DMS79 (cell line): Measurements from ENCODE around the gene LALBA.
"Not testable (repeated sequence)": the region's sequence is repeated elsewhere in the genome, so short reads cannot be mapped to it uniquely, and the experiment has no call there.

Source experiments
- DNase-seq: peaks from one replicate; lab custom pipeline; 2025; lab: John Stamatoyannopoulos, UW

The LALBA gene

DNA sequence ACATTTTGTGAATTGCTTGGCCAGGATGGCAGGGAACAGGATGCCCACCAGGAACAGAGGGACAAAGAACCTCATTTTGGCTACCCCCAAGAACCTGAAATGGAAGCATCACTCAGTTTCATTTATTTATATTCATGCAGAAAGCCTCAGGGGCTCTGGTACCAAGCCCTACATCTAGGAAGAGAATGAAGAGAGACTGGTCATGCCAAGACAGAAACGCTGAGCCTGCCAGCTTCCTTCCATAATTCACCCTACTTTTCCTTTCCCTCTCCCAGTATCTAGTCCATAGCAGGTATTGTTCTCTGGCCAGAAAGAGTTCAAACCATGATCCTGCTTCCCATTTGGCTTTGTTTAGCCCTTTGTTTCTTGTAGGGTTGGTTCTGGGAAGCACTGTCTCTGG lies at the start of gene LALBA:
TSS of gene LALBA (minus strand) at position 101 of the 400 bp plus-strand sequence. CDS start at position 75, 26 bp downstream.
- DNase-seq = no peak

DNA sequence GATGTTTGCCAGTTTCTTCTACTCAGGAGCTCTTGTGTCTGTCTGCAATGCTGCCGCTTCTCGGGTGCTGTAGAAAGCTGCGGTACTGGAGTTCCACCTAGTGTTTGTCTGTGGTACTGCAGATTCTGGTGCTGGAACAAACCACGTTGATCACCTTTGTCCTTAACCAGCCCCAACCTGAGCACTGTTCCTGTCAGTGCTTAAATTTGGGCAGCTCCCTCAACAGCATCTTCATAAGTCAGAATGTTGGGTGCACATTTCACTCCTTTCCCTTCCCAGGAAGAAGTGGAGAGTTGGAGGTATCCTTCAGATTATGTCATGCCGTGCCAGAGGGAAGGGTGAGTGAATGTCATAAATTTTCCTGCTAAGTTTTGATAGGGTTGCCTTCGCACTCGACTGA lies 48.7 kb upstream of the LALBA start:
- peak; percentile 35 for DNase-seq

DNA sequence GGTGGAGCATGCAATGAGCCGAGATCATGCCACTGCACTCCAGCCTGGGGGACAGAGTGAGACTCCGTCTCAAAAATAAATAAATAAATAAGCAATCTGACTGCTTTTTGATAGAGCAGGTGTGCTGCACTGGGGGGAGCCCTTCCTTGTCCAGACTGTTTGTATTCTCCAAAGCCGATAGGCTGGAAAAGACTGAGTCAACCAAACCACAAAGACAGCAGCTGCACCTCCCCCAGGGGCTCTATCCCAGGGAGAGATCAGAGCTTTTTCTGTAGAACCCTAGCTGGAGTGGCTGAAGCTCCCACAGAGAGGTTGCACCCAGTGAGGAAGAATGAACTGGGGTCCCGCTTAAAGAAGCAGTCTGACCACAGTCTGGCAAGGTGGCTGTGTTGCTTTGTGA lies 45.8 kb upstream of the LALBA start:
- no peak for DNase-seq

DNA sequence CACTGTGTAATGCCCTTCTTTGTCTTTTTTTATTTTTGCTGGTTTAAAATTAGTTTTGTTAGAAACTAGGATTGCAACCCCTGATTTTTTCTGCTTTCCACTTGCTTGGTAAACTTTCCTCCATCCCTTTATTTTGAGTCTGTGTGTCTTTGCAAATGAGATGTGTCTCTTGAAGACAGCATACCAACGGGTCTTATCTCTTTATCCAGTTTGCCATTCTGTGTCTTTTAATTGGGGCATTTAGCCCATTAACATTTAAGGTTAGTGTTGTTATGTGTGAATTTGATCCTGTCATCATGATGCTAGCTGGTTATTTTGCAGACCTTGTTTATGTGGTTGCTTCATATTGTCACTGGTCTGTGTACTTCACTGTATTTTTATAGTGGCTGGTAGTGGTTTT lies 43.5 kb upstream of the LALBA start:
- no peak for DNase-seq

DNA sequence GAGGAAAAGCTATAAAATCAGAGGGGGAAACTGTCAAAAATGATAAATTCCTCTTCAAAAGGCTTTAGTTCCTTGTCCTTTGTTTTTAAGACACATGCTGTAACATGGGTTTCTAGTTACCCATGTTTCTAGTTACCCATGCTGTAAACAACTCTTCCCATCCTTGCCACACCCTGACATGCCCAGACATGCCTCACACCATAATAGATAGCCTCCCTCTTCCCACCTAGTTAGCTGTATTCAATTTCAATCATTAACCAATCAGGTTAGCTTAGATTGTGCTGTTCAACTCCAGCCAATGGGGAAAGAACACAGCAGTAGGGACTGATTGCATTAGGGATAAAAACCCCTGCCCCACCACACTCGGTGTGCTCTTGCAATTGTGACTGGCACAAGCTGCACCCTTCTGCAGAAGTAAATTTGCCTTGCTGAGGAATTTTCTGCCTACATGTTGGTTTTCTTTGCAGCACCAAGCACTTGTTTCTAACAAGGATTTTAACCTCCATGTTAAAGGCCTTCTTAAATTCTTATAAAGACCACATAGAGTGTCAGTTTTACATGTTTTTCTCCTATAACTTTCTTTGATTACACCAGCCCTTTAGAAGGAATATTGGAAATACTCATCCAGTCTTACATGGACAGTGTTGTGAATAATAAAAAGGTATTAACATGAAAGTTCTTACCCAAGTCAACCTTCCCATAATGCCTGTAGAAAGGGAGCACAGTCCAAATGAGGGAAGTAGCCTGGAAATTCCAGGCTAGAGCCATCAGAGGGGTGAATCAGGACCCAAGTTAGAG lies 32.5 kb upstream of the LALBA start:
- no peak for DNase-seq

DNA sequence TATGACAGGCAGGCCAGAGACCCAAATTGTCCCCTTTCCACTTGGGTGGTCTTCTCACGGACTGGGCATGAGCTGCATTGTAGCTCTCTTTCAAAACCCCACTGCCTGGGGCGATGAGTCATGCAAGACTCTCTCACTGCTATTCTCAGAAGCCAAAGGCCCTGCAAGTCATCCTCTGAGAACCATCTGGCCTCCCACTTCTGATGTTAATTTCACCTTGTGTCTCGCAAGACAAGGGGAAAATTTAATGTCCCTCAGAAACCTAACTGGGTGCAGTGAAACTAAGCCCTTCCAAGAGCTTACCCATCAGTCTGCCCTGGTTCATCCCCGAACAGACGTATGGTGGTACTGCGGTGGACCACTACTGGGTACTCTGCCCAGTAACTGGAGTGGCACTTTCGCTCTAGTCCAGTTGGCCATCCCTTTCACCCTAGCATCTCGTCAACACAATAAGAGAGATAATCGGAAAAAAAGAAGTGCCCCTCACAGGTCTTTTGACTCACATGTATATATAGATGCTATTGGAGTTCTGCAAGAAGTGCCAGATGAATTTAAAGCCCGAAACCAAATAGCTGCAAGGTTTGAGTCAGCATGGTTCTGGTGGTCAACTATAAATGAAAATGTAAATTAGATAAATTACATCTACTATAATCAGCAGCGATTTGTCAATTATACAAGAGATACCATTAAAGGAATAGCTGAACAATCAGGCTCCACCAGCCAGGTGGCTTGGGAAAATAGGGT lies 31.3 kb upstream of the LALBA start:
- DNase-seq = no peak

DNA sequence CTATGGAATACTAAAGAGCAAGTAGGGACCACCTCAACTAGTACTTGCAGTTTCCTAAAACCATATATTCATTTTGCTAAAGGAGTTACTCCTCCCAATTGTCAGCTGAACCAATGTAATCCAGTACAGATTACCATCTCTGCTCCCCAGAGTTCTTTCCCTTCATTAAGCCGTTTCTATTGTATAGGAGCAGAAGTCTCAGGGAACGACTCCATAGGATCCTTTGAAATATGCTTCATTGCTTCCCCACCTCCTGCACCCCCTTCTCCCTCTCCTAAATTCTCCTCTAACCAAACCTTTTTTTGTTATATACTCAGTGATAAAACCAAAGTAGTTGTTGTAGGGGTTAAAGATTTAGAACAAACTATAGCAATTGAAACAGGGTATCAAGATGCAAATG lies 30.7 kb upstream of the LALBA start:
- DNase-seq = no peak

DNA sequence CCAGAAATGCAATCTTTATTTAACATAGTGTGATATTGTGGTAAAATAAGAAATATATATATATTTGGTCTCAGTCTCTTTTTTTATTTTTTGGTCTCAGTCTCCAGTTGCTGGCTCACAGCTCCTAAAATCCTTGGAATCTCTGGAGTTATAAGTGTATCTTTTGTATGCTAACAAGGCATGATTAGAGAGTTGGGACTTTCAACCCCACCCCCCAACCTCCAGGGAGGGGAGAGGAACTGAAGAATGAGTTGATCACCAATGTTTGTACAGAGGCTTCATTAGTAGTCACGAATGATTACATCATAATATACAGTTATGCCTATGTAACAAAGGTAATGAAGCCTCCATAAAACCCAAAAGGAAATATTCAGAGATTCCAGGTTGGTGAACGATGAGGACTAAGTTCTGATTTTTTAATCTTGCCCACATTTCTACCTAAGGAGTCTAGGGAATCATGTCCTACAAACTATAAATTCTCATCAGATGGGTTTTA lies 22.8 kb upstream of the LALBA start:
- DNase-seq = no peak

DNA sequence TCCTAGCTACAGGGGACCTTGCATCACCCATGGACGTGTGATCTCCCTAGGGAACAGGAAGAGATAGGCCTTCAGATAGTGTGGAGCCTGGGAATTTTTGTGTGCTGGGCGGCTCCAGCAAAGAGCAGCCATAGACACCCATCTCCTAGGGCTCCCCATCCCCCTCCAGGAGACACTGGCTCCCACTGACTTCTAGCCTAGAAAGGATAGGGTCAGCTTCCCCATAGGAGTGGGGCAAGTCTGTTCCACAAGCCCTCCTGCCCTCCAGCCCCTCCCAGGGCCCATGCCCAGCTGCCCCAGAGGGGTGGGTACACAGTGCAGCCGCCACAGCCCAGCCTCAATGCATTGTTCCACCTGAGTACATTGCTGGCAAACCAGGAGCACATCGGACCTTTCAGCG lies 16.5 kb upstream of the LALBA start:
- DNase-seq = no peak

DNA sequence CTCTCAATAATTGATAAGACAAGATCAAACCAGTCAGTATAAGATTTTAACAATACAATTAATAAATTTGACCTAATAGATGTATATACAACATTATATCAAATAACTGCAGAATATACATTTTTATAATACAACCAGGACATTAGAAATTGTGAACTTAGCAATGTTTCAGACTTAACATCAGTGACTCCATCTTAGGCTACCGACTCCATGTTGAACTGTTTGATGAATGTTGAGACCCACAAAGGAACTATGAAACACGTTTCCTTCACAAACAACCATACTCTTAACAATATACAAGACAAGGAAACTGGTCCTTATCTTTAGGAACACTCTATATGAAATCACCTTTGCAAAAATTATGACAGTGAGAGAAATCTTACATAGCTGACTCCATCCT lies 13.9 kb upstream of the LALBA start:
- no peak for DNase-seq

DNA sequence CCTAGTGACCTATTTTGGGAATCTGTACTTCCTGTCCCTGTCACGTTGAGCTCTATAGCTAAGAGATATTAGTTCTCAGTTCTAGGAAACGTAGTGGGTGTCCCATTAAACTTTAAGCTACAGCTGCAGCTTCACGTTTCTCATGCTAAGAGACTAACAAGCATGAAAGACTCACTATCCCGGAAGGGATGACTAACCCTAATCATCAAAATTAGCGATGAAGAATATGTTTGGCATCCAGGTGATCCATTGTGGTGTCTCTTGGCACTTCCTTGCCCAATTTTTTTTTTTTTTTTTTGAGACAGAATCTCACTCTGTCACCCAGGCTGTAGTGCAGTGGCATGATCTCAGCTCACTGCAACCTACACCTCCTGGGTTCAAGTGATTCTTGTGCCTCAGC lies 11.0 kb upstream of the LALBA start:
- no peak for DNase-seq

DNA sequence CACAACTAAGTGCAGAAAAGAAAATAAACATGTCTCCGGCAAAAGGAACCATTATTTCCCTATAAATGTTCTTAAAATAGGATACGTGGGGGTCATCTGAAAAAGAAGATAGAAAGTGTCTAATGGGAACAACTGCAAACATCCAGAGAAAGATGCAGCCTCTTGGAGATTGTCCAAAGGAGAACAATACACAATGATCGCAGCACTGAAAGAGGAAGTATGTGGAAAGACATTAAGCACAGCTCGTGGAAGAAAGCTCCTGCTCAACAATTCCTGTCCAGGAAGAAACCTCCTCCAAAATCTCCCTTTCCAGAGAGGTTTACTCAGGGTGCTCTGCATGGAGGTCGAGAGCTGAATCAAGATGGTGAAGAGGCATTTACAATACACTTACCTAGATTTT lies 2.5 kb upstream of the LALBA start:
- DNase-seq = no peak

DNA sequence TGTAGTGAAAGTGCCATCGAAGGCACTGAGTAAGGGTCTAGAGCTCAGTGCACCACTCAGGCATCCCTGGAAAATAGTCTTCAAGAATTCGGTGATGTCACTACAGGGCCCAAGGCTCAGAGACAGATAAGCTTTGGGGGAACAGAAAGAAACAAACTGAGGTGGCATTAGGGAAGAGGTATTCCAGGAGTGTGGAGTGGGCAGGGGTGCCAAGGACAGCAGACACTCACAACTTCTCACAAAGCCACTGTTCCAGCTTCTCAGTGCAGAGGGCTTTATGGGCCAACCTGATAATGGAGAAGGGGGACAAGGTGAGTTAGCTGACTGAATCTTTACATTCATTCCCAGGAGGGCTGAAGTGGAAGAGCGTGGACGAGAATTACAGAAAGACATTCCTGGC lies 2.1 kb downstream of the LALBA start:
- DNase-seq = no peak

DNA sequence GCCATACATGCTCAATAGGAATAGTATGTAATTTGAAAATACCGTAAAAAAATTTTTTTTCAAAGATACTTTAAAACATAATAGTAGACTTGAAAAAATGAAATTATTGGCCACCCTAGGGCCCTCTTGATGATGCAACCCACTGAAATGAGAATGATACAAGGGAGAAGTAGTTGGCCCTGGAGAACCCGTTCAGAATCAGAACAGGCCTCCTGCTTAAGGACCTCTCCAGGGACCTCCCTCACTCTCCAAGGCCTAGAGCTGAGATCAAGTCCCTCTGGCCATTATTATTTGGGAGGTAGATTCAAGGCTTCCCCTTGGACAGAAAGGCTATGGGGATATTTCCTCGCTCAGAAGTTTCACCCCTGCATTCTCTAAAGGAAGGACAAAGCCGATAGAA lies 11.9 kb downstream of the LALBA start:
- DNase-seq = no peak

DNA sequence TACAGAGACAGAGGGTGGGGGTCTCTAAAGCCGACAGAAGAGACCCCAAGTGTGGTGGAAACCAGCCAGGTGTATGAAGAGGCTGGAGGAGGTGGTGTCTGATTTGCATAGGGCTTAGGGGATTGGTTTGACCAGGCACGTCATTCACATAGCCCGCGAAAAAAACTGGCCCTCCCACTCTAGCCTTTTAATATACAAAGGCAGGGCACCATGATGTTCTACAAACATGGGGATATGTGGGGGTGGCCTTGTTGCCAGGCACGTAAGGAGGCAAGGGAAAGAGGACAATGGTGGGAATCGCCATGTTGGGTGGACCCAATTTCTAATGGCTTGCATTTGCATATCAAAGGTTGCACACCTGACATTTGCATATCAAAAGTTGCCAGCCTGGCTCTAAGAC lies 13.2 kb downstream of the LALBA start:
- no peak for DNase-seq

DNA sequence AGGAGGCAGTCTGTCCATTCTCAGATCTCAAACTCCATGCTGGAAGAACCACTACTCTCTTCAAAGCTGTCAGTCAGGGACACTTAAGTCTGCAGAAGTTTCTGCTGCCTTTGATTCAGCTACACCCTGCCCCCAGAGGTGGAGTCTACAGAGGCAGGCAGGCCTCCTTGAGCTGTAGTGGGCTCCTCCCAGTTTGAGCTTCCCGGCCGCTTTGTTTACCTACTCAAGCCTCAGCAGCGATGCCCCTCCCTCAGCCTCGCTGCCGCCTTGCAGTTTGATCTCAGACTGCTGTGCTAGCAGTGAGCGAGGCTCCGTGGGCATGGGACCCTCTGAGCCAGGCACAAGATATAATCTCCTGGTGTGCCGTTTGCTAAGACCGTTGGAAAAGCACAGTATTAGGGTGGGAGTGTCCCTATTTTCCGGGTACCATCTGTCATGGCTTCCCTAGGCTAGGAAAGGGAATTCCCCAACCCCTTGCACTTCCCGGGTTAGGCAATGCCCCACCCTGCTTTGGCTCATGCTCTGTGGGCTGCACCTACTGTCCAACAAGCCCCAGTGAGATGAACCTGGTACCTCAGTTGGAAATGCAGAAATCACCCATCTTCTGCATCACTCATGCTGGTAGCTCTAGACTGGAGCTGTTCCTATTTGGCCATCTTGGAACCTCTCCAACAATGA lies 16.0 kb downstream of the LALBA start:
- DNase-seq = not testable (repeated sequence)

DNA sequence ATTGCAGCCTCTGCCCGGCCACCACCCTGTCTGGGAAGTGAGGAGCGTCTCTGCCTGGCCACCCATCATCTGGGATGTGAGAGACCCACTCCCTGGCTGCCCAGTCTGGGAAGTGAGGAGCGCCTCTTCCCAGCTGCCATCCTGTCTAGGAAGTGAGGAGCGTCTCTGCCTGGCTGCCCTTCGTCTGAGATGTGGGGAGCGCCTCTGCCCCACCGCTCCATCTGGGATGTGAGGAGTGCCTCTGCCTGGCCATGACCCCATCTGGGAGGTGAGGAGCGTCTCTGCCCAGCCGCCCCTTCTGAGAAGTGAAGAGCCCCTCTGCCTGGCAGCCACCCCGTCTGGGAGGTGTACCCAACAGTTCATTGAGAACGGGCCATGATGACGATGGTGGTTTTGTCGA lies 18.2 kb downstream of the LALBA start:
- not testable (repeated sequence) for DNase-seq

DNA sequence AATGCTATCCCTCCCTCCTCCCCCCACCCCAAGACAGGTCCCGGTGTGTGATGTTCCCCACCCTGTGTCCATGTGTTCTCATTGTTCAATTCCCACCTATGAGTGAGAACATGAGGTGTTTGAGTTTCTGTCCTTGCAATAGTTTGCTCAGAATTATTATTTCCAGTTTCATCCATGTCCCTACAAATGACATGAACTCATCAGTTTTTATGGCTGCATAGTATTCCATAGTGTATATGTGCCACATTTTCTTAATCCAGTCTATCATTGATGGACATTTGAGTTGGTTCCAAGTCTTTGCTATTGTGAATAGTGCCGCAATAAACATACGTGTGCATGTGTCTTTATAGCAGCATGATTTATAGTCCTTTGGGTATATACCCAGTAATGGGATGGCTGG lies 22.8 kb downstream of the LALBA start:
- DNase-seq = not testable (repeated sequence)

DNA sequence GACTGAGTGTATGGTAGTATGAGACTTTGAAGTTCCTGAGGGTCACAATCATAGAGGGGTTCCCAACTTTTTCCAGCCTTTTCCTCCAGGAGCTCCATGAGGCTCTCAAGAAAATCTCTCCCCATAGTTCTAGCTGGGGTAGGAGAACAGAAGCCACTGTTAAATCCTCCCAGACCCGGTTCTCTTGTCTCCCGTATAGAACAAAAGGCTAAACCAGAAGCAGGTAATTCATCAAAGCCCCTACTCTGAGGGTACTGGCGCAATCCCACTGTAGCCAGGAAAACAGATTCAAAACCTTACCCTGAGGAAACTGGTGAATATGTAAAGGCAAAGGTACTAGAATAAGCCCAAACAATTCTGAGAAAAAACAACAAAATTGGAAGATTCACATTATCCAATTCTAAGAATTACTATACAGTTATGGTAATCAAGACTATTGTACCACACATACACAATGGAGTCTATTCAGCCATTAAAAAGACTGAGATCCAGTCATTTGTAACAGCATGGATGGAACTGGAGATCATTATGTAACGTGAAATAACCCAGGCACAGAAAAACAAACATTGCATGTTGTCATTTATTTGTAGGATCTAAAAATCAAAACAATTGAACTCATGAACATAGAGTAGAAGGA lies 23.9 kb downstream of the LALBA start:
- no peak for DNase-seq

DNA sequence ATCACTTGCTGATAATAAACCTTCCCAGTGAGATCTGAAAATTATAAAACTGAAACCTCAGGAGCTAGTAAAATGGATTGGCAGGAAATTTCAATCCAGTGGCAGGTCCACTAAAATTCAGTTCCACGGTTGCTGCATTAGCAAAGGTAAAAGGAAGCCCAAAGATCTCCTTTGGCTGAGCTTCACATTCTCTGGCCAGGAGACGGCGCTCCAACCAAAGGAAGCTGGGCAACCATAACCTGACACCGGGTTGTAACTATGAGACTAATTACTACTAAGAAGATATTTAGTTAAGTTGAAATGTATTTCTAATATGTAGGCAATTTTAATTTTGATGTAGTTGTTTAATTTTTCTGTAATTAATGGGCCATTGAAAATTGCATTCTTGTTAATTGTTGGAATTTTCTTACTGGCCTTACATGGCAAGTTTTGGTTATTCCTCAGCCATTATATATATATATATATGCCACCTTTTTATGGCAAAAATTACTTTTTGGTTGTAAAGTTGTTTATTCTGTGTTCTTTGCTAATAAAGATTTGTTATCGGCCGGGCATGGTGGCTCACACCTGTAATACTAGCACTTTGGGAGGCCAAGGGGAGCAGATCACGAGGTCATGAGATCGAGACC lies 27.4 kb downstream of the LALBA start:
- no peak for DNase-seq

DNA sequence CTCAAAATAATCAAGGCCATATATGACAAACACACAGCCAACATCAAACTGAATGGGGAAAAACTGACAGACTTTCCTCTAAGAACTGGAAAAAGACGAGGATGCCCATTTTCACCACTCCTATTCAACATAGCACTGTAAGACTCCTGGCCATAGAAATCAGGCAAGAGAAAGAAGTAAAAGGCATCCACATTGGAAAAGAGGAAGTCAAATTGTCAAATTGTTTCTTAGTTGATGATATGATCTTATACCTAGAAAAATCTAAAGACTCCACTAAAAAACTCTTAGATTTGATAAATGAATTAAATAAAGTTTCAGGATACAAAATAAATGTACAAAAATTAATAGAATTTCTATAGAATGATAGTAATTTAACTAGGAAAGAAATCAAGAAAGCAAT lies 33.2 kb downstream of the LALBA start:
- DNase-seq = no peak

DNA sequence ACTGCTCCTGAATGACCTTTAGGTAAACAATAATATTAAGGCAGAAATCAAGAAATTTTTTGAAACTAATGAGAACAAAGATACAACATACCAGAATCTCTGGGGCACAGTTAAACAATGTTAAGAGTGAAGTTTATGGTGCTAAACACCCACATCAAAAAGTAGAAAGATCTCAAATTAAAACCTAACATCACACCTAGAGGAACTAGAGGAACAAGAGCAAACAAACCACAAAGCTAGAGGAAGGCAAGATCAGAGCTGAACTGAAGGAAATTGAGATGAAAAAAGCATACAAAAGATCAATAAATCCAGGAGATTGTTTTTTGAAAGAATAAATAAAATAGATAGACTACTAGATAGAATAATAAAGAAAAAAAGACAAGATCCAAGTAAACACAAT lies 37.2 kb downstream of the LALBA start:
- DNase-seq = no peak
